ENCODE data around the gene MSRB1. TPM values are rescaled to one million over a fixed set of nuclear protein-coding genes. Genes with fewer than 3 reads are reported as not detected.

The MSRB1 gene
- total and polyA plus RNA-seq, 2 of the 13 experiments (the other 11 are each of a cell fraction or from before 2014, with no cell fraction given): 32.1 to 75.4 TPM

DNA sequence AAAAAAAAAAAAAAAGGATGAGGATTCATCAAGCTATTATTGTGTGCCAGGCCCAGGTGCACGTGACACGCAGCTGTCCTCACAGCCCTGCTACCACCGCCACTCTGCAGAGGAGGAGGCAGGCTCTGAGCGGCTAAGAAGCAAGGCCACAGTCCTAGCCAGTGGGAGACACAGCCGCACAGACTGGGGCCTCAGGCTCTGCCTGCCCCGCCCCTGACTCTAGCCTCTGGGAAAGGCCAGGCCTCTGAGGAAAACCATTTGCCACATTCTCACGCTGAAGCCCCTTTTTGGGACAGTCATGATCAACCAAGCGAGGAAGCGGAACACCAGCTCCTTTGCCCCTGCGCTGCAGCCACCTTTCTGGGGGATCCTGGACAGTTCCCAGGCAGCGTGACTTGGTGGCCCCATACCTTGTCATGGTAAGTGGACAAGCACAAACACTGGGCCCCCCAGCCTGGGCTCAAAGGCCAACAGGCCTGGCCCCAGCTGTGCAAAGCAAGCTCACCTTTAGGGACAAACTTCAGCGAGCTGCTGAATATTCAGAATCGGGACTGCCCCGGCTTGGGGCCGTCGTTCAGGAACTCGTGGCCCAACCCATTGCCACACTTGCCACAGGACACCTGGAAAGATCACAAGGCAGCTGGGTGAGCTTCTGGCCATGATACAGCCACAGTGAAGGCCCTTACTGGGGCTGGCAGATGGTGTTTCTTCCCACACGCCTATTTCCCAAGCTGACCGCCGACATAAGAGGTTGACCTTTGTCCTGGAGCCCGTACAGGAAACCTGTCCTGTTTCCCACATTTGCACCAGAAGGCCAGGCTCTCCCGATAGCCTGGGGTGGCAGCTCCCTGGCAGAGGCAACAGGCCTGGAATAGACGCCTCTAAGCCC is 2.5 kb downstream of the MSRB1 start:
- H3K9ac ChIP-seq (ENCODE audit: insufficient read depth, low read depth, low read length): peak overlapping the region; percentile 90
- peak; percentile 87 for DNase-seq (ENCODE audit: low spot score)
- peak overlapping the region; percentile 96 for H3K27ac ChIP-seq (ENCODE audit: extremely low read length, insufficient read depth, low read length)
- H3K79me2 ChIP-seq (ENCODE audit: insufficient read depth, low read length): peaks cover 26% of the 10 kb centered on the region
- H4K20me1 ChIP-seq (ENCODE audit: insufficient read depth, low read length): no peaks in the 10 kb centered on the region; the same call in 1 of the 2 replicates
- peak; percentile 70 for FAIRE-seq
- no peaks in the 10 kb centered on the region for H3K9me3 ChIP-seq (ENCODE audit: low read length)
- H3K36me3 ChIP-seq (replicated peaks in 1 of 2; ENCODE audit: control insufficient read depth in 1 of 2, insufficient read depth in 2 of 2, low read length in 2 of 2): peaks cover 7 to 24% of the 10 kb centered on the region in 2 experiments; a peak in 3 of 5 replicates
- 1% methylated on average over 11 of the region's 23 CpGs for WGBS (ENCODE audit: low lambda C conversion rate)
- ATAC-seq: peak; percentile 65
- intact Hi-C loops (cut with micrococcal nuclease; ENCODE audit: unreplicated experiment) (loop anchor here (2.0 kb wide), 1 partner anchor 18 kb away; the partner anchor contains the start of gene NDUFB10), in situ Hi-C loops (cut with HindIII; ENCODE audit: extremely low pct_ligation_motif_present, low pct_unique_long_range_greater_than_20kb) (no loop called here)
- ChIA-PET POLR2A (interaction anchor here (0.7 to 5.8 kb wide), 38 partner anchors 8 to 329 kb away, joined by 3 to 139 read pairs (median 5); partner anchors contain the start of genes EME2, FAHD1, GFER and HAGH), CTCF (ENCODE audit: low intra/inter-chr PET ratio, low total read pairs) (no interaction called here)
- H3K27me3 ChIP-seq (ENCODE audit: control insufficient read depth in 1 of 2, insufficient read depth in 2 of 2, low read length in 2 of 2): no peaks in the 10 kb centered on the region
- peak overlapping the region; percentile 96 for H3K4me2 ChIP-seq (ENCODE audit: low read depth, low read length)
- peak overlapping the region; percentile 93 to 97 (median 96); a peak in 5 of 6 replicates for H3K4me3 ChIP-seq (replicated peaks in 1 of 3; ENCODE audit: insufficient read depth in 1 of 3, low read depth in 2 of 3, low read length in 3 of 3)
- H2AFZ ChIP-seq (ENCODE audit: low read length): no peak overlapping the region
- no TSS peak for BruUV-seq (replicated peaks)
- H3K4me1 ChIP-seq (ENCODE audit: insufficient read depth, low read length): peaks cover 72% of the 10 kb centered on the region
- TF ChIP-seq ZNF12 (CRISPR knock-in tag; IDR thresholded peaks at IDR 0.05) (no peak), SALL2 (CRISPR knock-in tag; IDR thresholded peaks at IDR 0.05) (0 out of 2 replicates have a peak, but pooled peaks have one; percentile 20), SOX6 (IDR thresholded peaks at IDR 0.05) (no peak), SOX6 (CRISPR knock-in tag; IDR thresholded peaks at IDR 0.05) (peak; percentile 85), HOXA7 (CRISPR knock-in tag; IDR thresholded peaks at IDR 0.05) (no peak), ZNF883 (CRISPR knock-in tag; IDR thresholded peaks at IDR 0.05; ENCODE audit: not compliant biosample characterization) (peak; percentile 61), SP5 (CRISPR knock-in tag; IDR thresholded peaks at IDR 0.05; ENCODE audit: borderline replicate concordance, low read depth) (peak; percentile 61; the same call in 1 of the 2 replicates), SIX1 (CRISPR knock-in tag; IDR thresholded peaks at IDR 0.05; ENCODE audit: borderline replicate concordance) (peak; percentile 38; the same call in 1 of the 2 replicates), KLF11 (CRISPR knock-in tag; IDR thresholded peaks at IDR 0.05) (no peak), RXRB (CRISPR knock-in tag; IDR thresholded peaks at IDR 0.05; ENCODE audit: borderline replicate concordance) (peak; percentile 71), MAFG (CRISPR knock-in tag; IDR thresholded peaks at IDR 0.05) (no peak), CHD4 (IDR thresholded peaks at IDR 0.05; ENCODE audit: borderline replicate concordance, low read length) (0 out of 2 replicates have a peak, but pooled peaks have one; percentile 59), STAG1 (CRISPR knock-in tag; IDR thresholded peaks at IDR 0.05) (0 out of 2 replicates have a peak, but pooled peaks have one; percentile 1), PRPF4 (IDR thresholded peaks at IDR 0.05; ENCODE audit: low read depth, low read length, poor library complexity, severe bottlenecking) (no peak), MTA1 (CRISPR knock-in tag; IDR thresholded peaks at IDR 0.05; ENCODE audit: borderline replicate concordance) (peak; percentile 92)
- TF ChIP-seq, protein P1, sequence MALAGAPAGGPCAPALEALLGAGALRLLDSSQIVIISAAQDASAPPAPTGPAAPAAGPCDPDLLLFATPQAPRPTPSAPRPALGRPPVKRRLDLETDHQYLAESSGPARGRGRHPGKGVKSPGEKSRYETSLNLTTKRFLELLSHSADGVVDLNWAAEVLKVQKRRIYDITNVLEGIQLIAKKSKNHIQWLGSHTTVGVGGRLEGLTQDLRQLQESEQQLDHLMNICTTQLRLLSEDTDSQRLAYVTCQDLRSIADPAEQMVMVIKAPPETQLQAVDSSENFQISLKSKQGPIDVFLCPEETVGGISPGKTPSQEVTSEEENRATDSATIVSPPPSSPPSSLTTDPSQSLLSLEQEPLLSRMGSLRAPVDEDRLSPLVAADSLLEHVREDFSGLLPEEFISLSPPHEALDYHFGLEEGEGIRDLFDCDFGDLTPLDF (CRISPR knock-in tag; IDR thresholded peaks at IDR 0.05): 0 out of 2 replicates have a peak, but pooled peaks have one; percentile 32
- TF ChIP-seq, protein P2, sequence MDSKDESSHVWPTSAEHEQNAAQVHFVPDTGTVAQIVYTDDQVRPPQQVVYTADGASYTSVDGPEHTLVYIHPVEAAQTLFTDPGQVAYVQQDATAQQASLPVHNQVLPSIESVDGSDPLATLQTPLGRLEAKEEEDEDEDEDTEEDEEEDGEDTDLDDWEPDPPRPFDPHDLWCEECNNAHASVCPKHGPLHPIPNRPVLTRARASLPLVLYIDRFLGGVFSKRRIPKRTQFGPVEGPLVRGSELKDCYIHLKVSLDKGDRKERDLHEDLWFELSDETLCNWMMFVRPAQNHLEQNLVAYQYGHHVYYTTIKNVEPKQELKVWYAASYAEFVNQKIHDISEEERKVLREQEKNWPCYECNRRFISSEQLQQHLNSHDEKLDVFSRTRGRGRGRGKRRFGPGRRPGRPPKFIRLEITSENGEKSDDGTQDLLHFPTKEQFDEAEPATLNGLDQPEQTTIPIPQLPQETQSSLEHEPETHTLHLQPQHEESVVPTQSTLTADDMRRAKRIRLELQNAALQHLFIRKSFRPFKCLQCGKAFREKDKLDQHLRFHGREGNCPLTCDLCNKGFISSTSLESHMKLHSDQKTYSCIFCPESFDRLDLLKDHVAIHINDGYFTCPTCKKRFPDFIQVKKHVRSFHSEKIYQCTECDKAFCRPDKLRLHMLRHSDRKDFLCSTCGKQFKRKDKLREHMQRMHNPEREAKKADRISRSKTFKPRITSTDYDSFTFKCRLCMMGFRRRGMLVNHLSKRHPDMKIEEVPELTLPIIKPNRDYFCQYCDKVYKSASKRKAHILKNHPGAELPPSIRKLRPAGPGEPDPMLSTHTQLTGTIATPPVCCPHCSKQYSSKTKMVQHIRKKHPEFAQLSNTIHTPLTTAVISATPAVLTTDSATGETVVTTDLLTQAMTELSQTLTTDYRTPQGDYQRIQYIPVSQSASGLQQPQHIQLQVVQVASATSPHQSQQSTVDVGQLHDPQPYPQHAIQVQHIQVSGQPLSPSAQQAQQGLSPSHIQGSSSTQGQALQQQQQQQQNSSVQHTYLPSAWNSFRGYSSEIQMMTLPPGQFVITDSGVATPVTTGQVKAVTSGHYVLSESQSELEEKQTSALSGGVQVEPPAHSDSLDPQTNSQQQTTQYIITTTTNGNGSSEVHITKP (CRISPR knock-in tag; IDR thresholded peaks at IDR 0.05; ENCODE audit: low read depth): peak; percentile 51; the same call in 1 of the 2 replicates
- TF ChIP-seq, protein P3, sequence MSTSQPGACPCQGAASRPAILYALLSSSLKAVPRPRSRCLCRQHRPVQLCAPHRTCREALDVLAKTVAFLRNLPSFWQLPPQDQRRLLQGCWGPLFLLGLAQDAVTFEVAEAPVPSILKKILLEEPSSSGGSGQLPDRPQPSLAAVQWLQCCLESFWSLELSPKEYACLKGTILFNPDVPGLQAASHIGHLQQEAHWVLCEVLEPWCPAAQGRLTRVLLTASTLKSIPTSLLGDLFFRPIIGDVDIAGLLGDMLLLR (CRISPR knock-in tag; IDR thresholded peaks at IDR 0.05): peak; percentile 93

Data from HepG2 (cell line).